ENCODE results near the gene ZNF345.
A peak's percentile ranks its signal among the peaks of the same experiment; 100 is the strongest.

The ZNF345 gene

DNA sequence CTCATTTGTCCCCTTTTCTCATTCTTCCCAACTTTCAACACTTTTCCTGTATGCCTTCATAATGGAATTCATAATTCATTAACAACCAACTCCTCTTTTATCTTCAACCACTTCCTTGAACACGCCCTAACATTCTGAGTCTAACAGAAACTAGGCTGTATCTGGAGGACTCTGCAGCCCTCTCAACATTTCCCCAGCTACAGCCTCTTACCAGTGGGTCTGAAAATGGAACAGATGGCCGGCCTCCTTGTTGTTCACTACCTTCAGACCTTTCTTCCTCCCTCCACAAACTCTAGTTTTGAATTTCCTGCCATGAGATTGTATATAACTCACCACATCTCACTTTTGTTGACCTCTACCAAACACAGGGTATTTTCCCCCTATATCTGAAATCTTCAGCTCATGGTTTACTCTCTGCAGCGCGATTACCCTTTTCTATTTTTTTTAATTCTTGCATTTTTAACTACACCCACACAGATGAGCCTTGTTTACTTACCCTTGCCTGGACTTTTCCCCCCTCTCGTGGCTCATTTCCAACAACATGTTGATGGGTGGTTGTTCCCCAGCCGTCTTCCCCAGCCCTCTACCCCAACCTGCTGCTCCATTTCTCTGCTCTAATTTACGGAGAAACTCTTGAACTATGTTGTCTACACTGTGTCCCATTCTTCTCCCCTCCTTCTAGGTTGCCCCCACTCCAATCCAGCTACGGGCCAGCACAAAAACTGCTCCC is 13.3 kb upstream of the ZNF345 start:
- TF ChIP-seq, protein P1, sequence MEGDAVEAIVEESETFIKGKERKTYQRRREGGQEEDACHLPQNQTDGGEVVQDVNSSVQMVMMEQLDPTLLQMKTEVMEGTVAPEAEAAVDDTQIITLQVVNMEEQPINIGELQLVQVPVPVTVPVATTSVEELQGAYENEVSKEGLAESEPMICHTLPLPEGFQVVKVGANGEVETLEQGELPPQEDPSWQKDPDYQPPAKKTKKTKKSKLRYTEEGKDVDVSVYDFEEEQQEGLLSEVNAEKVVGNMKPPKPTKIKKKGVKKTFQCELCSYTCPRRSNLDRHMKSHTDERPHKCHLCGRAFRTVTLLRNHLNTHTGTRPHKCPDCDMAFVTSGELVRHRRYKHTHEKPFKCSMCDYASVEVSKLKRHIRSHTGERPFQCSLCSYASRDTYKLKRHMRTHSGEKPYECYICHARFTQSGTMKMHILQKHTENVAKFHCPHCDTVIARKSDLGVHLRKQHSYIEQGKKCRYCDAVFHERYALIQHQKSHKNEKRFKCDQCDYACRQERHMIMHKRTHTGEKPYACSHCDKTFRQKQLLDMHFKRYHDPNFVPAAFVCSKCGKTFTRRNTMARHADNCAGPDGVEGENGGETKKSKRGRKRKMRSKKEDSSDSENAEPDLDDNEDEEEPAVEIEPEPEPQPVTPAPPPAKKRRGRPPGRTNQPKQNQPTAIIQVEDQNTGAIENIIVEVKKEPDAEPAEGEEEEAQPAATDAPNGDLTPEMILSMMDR (IDR thresholded peaks at IDR 0.05; ENCODE audit: low read depth, low read length): no peak
- peak overlapping the region; percentile 77 for H3K4me3 ChIP-seq (ENCODE audit: low read depth, low read length)

DNA sequence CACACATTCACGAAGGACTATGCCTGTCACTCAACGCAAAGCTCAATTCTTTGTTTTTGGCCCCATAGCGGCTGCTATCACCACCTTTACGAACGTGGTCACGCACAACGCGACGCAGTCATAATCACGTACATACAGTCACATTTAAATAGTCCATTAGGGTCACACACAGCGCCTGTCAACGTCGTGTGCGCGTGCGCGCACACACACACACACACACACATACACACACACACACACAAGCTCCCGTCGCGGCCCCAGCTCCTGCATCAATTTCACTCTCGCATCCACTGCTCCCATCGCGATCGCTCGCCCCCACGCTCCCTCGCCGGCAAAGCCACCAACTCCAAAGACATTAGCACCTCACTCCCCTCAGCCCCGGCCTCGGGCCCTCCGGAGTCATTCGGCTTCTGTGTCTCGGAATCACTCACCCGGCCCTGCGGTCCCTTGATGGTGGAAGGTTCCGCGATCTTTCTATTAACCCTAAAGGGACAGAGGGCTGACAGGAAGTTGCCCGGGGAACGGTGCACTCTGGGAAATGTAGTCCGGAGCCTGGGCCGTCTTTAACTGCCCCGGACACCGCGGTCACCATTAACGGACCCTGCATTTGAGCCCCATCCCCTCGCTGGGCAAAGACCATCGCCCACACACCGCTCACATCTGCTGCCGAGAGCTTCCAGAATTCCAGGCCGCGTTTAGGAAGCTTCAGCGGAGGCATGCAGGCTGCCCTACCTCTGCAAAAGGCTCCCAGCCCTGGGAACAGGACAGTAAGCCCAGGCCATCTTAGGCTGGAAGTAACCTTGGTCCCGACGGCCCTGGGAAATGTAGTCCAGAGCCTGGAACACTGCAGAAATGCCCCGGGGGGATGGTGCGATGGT is 12.5 kb upstream of the ZNF345 start, which contains the start of gene ZNF790:
Gene ZNF790, minus strand, starts transcription at position 482 of the 878 bp plus-strand sequence. CDS start 12,768 bp downstream, outside the sequence.
- TF ChIP-seq, protein P1 (IDR thresholded peaks at IDR 0.05; ENCODE audit: low read depth, low read length): no peak
- peak within 1 kb of the TSS; percentile 77 for H3K4me3 ChIP-seq (ENCODE audit: low read depth, low read length)

DNA sequence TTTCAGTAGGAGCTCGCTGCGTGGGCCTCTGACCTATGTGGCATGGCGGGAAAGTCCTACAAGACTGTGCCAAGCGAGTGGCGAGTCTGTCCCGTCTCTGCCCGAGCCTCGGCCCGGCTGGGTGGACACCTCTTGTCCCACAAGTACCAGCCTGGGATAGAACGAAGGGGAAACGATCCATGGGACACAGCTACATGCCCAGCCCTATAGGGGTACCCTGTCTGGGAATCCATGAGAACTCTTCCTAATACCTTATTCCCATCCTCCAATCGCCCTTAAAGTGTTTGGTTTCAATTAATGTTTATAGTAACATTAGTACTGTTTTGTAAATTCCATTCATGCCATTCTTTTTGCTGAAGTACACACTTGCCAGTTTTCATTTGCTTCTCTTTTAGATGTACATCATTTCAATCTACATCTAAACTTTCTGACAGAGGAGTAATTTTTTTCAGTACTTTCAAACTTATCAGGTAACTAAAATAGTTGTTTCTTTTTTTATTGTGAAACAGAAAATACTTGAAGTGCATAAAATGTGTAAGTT is 11.8 kb upstream of the ZNF345 start:
- H3K4me3 ChIP-seq (ENCODE audit: low read depth, low read length): peak overlapping the region; percentile 77
- TF ChIP-seq, protein P1 (IDR thresholded peaks at IDR 0.05; ENCODE audit: low read depth, low read length): no peak

DNA sequence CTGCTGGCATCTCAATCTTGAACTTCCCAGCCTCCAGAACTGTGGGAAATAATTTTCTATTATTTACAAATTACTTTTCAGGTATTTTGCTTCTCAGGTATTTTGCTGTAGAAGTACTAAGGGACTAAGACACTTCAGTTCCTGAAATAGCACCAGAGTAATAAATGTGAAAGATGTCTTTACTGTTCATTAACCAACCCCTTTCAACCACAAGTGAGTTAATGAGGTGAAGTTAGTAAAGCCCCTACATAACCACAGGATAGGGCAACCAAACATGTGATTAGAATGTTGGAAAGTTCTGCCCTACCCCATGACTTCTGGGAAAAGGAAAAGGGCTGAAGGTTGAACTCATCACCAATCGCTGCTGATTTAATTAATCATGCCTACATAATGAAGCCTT is 2.7 kb upstream of the ZNF345 start:
- TF ChIP-seq, protein P1 (IDR thresholded peaks at IDR 0.05; ENCODE audit: low read depth, low read length): no peak

DNA sequence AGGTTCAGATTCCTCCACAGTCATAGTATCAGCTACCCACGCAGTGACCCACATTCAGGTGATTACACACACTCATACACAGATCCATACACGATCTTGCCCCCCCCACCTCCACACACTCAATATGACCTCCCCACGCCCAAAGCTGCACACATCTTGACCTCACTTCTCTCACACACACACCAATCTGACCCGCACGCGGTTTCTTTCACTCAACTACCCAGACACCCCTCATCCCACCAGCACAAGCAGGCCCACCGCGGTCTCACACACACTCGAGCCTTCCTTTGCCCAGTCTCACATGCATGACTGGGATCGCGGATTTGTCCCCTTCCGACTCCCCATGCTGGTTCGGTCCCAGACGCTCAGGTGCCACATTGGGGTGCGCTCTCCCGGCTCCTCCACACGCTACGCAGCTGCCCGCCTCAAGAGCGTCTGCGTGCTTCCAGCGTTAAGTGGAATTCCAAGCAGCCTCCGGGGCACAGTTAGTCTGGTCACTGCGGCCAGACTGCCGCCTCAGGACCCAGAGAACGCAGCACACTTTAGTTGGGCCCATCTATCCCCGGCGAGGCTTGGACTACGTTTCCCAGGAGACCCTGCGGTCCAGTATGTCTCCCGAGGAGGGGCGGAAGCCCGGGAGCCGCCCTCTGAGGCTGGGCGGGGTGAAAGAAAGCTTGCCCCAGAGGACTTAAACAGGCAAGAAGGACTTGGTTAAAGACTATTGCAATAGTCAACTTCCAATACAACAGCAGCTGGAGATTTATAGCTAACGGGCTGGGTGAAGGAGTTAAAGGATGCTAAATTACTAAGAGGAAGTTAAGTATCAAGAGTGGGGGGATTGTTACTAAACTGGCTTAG is 746 bp upstream of the ZNF345 start:
- peak overlapping the region; percentile 98 for H3K4me3 ChIP-seq (ENCODE audit: low read depth, low read length)
- TF ChIP-seq, protein P1 (IDR thresholded peaks at IDR 0.05; ENCODE audit: low read depth, low read length): no peak

More for the DNA sequence above, 2.7 kb upstream of the ZNF345 start:
- H3K4me3 ChIP-seq (ENCODE audit: low read depth, low read length): no peak overlapping the region

DNA sequence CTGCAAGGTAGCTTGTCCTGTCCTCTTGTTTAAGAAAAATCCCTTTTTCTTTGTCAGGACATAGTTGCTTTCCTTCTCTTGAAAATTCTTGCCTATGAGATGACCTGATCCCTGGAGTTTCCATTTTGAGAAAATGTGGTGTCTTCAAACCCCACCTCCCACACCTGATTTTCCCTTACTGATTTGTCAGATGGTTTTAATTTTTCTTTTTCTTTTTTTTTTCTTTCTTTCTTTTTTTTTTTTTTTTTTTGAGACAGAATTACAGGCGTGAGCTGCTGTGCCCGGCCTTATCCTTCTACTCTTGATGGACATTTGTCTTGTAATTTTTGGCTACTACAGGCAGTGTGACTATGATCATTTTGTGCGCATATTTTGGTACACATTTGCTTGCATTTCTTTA is 1.2 kb downstream of the ZNF345 start:
- H3K4me3 ChIP-seq (ENCODE audit: low read depth, low read length): no peak overlapping the region; the same call in 1 of the 2 replicates

More for the DNA sequence above, 1.2 kb downstream of the ZNF345 start:
- TF ChIP-seq, protein P1 (IDR thresholded peaks at IDR 0.05; ENCODE audit: low read depth, low read length): no peak
